Sigmoid colon (tissue), 4 donors: ENCODE measurements around the gene DDN.

Experiments used
- CTCF ChIP-seq, 4 experiments: fragments of 450-650 bp in 3 of 4; fragments of 200-600 bp in 1 of 4; IDR thresholded peaks; one replicate each; pipeline ENCODE4 v1.5.1; 2016 to 2019; ENCODE audit warnings: antibody characterized with exemption in 4 of 4, mild to moderate bottlenecking in 3 of 4, moderate library complexity in 2 of 4
- EP300 ChIP-seq, 4 donors: sonication (generic); formaldehyde crosslinking; IDR thresholded peaks; one replicate each; pipeline ENCODE4 v1.6.1; 2017; ENCODE audit warnings: antibody characterized with exemption in 4 of 4
- POLR2A ChIP-seq, 2 donors: fragments of 450-650 bp; IDR thresholded peaks; one replicate each; pipeline ENCODE4 v1.6.1; 2016; ENCODE audit warnings: antibody characterized with exemption in 2 of 2, mild to moderate bottlenecking in 2 of 2, moderate library complexity in 2 of 2
- POLR2AphosphoS5 ChIP-seq, 4 donors: sonication (generic); formaldehyde crosslinking; IDR thresholded peaks; one replicate each; pipeline ENCODE4 v1.6.1; 2017; ENCODE audit warnings: antibody characterized with exemption in 4 of 4

- TF ChIP-seq CTCF (IDR thresholded peaks at IDR 0.05), result peak; percentile 20 to 71 (median 52)
- no peak for TF ChIP-seq POLR2A (IDR thresholded peaks at IDR 0.05)
- TF ChIP-seq EP300 (IDR thresholded peaks at IDR 0.05), result no peak
- no peak for TF ChIP-seq POLR2AphosphoS5 (IDR thresholded peaks at IDR 0.05)
Observed at GRCh38 chr12:48988030-48988649, 11.0 kb downstream of the DDN start.
